Measurements from ENCODE around the gene SNRNP200.

Gene SNRNP200

GRCh38 chr2:96267159-96267971 is 38.0 kb downstream of the SNRNP200 start:
- ChIA-PET POLR2A (ENCODE audit: low non-redundant PET) (interaction anchor here (1.0 kb wide), 1 partner anchor 125 kb away, joined by 8 read pairs; no protein-coding TSS in a partner anchor), CTCF (interaction anchor here (0.6 to 0.7 kb wide), 2 partner anchors 12 to 130 kb away, joined by 5 to 7 read pairs; no protein-coding TSS in a partner anchor)
- peak overlapping the region; percentile 76 for H3K27ac ChIP-seq
- peak; percentile 20 for DNase-seq (ENCODE audit: low spot score)
- no peak for TF ChIP-seq CTCF (conservative IDR thresholded peaks at IDR 0.05; ENCODE audit: low read depth)

- ChIA-PET POLR2A (ENCODE audit: low non-redundant PET) (no interaction called here), CTCF (no interaction called here)
- peak within 1 kb of the TSS; percentile 76 for H3K27ac ChIP-seq
- DNase-seq (ENCODE audit: low spot score), result peak; percentile 95
- TF ChIP-seq CTCF (conservative IDR thresholded peaks at IDR 0.05; ENCODE audit: low read depth), result peak; percentile 39; the same call in 1 of the 2 replicates
These were observed 39.3 kb downstream of the SNRNP200 start, which contains the start of the genes CIAO1 and TMEM127 for GRCh38 chr2:96265840-96266679. CIAO1 (plus strand) TSS chr2:96266225; CDS start chr2:96266351, 126 bp downstream. TMEM127 (minus strand) TSS chr2:96265997; CDS start chr2:96265381, 616 bp downstream.

GRCh38 chr2:96265349-96265839 is 40.0 kb downstream of the SNRNP200 start:
- POLR2A ChIA-PET (ENCODE audit: low non-redundant PET), result no interaction called here

GRCh38 chr2:96264656-96265348 is 40.5 kb downstream of the SNRNP200 start:
- ChIA-PET CTCF (interaction anchor here (0.5 to 0.7 kb wide), 2 partner anchors 11 to 157 kb away, joined by 3 read pairs; no protein-coding TSS in a partner anchor), POLR2A (ENCODE audit: low non-redundant PET) (interaction anchor here (0.8 kb wide), 1 partner anchor 56 kb away, joined by 3 read pairs; the partner anchor contains the start of gene STARD7)
- peak; percentile 30; the same call in 1 of the 2 replicates for TF ChIP-seq CTCF (conservative IDR thresholded peaks at IDR 0.05; ENCODE audit: low read depth)
- DNase-seq (ENCODE audit: low spot score), result peak; percentile 30
- peak overlapping the region; percentile 76 for H3K27ac ChIP-seq

More at GRCh38 chr2:96265349-96265839, 40.0 kb downstream of the SNRNP200 start:
- peak overlapping the region; percentile 76 for H3K27ac ChIP-seq
- peak; percentile 52 for DNase-seq (ENCODE audit: low spot score)
- CTCF ChIA-PET, result no interaction called here
- no peak for TF ChIP-seq CTCF (conservative IDR thresholded peaks at IDR 0.05; ENCODE audit: low read depth)

- no peak overlapping the region for H3K27ac ChIP-seq
- ChIA-PET POLR2A (ENCODE audit: low non-redundant PET) (interaction anchor here (0.8 kb wide), 1 partner anchor 56 kb away, joined by 3 read pairs; the partner anchor contains the start of gene STARD7), CTCF (interaction anchor here (0.6 to 0.7 kb wide), 2 partner anchors 157 to 290 kb away, joined by 3 to 4 read pairs; no protein-coding TSS in a partner anchor)
- no peak for TF ChIP-seq CTCF (conservative IDR thresholded peaks at IDR 0.05; ENCODE audit: low read depth)
- no peak for DNase-seq (ENCODE audit: low spot score)
These were observed 41.3 kb downstream of the SNRNP200 start for GRCh38 chr2:96264086-96264485.
